GM12873 (cell line): ENCODE data around the gene TNFSF12.

Source experiments
- CTCF ChIP-seq: IDR thresholded peaks from 2 replicates; pipeline ENCODE4 v1.5.1; 2012; ENCODE audit warnings: low read depth, mild to moderate bottlenecking, moderate library complexity, low read length, control low read depth; ENCODE audit not compliant: insufficient read depth; ENCODE audit errors: missing control alignments

The TNFSF12 gene

GRCh38 chr17:7561589-7562207 lies 12.8 kb downstream of the TNFSF12 start, which contains the start of gene SENP3:
Gene SENP3 (plus strand): TSS chr17:7561919. CDS start chr17:7563077, 1,158 bp downstream.
- TF ChIP-seq CTCF: no peak

DNA sequence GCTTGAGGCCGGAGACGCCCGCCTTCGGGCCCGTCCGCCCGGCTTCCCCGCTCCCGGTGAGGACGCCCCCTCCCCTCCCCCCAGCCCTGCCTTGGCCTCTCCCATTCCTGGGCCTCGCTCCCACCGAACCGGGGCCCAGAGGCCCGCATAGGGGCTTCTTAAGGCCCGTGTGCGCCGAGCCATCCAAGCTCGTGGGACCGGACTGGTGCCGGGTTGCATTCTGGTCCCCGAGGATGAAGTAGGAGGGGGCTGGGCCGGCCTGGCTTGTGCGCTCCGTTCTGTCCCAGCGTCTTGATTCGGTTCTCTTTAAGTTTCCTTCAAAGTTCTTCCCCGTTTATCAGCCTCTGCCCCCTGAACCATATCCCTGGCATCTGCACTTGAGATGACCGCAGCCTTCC lies 13.3 kb downstream of the TNFSF12 start:
- no peak for TF ChIP-seq CTCF

GRCh38 chr17:7563115-7563869 lies 14.4 kb downstream of the TNFSF12 start:
- TF ChIP-seq CTCF: no peak

- TF ChIP-seq CTCF: no peak
Observed at GRCh38 chr17:7569571-7569970, 20.7 kb downstream of the TNFSF12 start.

DNA sequence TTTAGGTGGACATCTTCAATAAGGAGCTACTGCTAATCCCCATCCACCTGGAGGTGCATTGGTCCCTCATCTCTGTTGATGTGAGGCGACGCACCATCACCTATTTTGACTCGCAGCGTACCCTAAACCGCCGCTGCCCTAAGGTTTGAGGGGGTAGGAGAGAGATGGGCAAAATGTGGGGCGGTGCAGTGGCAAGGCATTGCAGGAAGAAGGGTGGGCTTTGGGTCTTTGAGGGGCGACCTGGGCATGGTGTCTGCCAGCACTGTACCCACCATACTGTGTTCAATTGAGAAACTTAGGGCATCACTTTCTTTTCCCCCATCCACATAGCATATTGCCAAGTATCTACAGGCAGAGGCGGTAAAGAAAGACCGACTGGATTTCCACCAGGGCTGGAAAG lies 21.5 kb downstream of the TNFSF12 start:
- no peak for TF ChIP-seq CTCF

DNA sequence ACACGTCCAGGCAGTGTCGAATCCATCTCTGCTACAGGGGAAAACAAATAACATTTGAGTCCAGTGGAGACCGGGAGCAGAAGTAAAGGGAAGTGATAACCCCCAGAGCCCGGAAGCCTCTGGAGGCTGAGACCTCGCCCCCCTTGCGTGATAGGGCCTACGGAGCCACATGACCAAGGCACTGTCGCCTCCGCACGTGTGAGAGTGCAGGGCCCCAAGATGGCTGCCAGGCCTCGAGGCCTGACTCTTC lies 23.4 kb downstream of the TNFSF12 start:
- no peak for TF ChIP-seq CTCF

DNA sequence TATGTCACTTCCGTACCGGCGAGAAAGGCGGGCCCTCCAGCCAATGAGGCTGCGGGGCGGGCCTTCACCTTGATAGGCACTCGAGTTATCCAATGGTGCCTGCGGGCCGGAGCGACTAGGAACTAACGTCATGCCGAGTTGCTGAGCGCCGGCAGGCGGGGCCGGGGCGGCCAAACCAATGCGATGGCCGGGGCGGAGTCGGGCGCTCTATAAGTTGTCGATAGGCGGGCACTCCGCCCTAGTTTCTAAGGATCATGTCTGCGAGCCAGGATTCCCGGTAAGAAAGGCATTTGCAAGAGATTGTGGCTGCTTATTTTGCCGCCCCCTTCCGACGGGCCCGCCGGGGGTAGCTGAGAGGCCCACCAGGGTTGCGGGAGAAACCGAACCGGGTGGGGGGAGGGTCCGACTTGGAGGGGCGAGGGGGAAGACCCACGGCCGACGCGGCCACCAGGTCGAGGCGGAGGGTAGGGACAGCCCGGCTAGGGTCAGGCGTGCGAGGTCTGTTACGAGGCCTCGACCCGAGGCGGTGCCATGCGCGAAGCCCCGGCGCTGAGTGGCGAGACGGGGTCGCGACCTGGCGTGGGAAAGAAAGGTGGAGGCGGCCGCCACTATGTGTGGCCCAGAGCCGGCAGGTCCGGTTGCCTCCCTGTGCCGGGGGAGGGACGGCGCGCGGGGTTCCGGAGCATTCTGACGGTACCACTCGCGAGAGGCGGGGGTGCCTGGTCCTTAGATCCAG lies 23.9 kb downstream of the TNFSF12 start:
- TF ChIP-seq CTCF: no peak
